NCI-H128 (cell line): ENCODE measurements around the gene NDUFA8.

Source experiments
- DNase-seq: peaks from one replicate; lab custom pipeline; 2025; ENCODE audit not compliant: unreplicated experiment; lab: John Stamatoyannopoulos, UW

NDUFA8 gene

DNA sequence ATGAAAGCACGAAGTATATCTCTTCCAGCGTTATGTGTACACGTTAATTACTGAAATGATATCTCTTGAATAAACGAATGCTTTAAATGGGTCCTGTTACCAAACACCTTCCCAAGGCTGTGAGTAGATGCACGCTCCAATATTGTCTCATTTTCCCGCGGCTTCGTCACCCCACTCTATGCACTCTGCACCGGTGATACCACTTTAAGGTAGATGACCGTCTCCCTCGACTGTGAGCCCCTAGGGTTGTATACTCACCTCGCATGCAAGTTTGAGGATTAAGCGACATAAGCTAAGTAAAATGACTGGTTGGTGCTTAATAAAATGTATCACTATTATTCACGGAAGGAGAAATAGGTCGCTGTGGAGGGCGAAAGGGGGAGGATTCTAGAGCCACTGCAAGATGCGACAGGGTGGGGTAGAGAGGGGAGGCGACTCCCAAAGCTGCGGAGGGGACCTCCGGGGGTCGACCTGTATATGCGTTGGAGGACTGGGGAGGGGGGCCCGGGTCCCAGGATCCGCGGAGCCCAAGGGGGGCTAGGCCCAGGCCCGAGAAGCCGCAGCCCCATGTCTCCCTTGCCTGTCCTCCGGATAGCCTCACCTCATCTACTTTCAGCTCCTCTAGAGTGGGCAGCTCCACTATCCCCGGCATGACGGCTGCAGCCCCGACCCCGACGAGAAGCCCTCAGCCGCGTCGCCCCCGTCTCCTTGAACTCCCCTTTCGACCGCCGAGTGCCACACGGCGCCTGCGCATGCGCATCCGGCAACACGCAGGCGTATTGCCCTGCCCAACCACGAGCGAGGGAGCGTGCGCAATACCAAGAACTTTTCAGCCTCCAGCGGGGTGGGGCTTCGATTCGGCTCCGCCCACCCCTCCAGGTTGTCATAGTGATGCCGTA is at the start of gene NDUFA8, which contains the start of gene MORN5:
Gene NDUFA8 (minus strand): TSS at position 754 of the 899 bp plus-strand sequence. CDS start 102 bp downstream, at position 652.
Gene MORN5 (plus strand): TSS at position 883 of the 899 bp plus-strand sequence. CDS start 65 bp downstream, outside the sequence.
- peak; percentile 96 for DNase-seq

DNA sequence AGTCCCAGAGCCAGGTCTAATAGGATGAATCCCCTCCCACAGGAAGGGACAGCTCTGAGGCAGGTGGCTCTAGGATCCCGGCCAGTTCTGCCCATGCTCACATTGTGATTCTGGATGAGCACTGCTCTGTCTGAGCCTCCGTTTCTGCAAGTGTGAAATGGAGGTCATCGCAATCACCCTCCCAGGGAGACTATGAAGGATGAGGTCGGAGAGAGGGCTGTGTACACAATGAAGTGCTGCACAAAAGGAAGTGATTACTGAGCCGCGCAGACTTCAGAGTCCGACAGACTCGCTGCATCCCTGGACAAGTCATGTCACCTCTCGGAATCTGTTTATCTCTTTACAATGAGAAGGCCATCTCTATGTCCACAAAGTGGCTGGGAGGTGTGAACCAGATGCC is 47.5 kb upstream of the NDUFA8 start:
- DNase-seq: no peak

- no peak for DNase-seq
Observed at GRCh38 chr9:122206118-122207046, 46.8 kb upstream of the NDUFA8 start.

GRCh38 chr9:122205176-122205575 is 45.6 kb upstream of the NDUFA8 start:
- DNase-seq: no peak

DNA sequence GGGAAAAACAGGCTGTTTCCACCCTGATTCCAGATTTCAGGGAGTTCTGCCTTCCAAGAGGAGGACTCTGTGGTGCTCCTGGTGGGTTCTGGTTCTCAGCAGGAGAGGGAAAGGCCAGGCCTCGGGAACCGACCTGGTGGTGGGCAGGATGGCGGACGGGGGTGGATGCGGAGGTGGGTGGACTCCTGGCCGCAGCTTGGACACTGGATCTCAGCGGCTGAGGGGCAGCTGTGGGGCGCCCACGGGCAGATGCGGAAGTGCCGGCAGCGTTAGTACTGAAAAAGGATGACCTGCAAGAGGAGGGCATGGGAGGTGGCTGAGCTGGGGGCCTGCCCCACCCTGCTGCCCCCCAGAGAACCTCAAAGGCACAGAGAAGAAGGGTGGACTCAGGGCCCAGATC is 44.9 kb upstream of the NDUFA8 start:
- DNase-seq: no peak

GRCh38 chr9:122204055-122204454 is 44.5 kb upstream of the NDUFA8 start:
- no peak for DNase-seq

GRCh38 chr9:122202111-122202510 is 42.5 kb upstream of the NDUFA8 start:
- no peak for DNase-seq

GRCh38 chr9:122201641-122202040 is 42.1 kb upstream of the NDUFA8 start:
- no peak for DNase-seq

- DNase-seq: no peak
Observed at GRCh38 chr9:122200960-122201595, 41.5 kb upstream of the NDUFA8 start.

- DNase-seq: no peak
Observed at GRCh38 chr9:122197882-122198281, 38.3 kb upstream of the NDUFA8 start.

DNA sequence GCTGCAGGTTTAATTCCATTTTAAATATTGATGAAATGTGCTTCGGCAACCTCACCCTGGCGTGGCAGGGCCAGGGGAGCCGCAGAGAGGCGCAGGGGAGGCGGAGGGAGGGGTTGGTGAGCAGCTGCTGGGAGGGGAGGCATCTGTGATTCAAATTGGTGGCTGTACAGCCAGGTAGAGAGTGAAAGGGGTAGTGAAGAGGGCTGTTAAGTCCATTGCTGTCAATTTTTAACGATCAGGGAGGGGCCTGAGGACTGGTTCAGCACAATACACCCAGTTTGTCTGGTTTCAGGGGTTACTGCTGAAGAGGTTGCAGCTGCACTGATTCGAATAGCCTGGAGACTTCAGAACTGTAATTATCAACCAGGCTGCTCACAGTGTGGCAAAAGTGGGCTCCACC is 37.8 kb upstream of the NDUFA8 start:
- DNase-seq: peak; percentile 64

DNA sequence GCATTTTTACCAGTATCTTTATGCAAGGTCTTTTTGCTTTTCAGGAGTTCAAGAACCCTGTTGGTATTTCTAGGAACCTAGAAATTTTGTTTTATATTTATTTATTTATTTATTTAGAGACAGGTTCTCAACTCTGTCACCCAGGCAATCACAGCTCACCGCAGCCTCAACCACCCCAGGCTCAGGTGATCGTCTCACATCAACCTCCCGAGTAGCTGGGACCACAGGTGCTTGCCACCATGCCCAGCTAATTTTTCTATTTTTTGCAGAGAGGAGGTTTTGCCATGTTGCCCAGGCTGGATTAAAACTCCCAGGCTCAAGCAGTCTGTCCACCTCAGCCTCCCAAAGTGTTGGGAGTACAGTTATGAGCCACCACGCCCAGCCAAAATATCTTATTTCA is 36.3 kb upstream of the NDUFA8 start:
- no peak for DNase-seq

GRCh38 chr9:122193651-122194050 is 34.1 kb upstream of the NDUFA8 start:
- no peak for DNase-seq

- DNase-seq: no peak
Observed at GRCh38 chr9:122192914-122193525, 33.4 kb upstream of the NDUFA8 start.

DNA sequence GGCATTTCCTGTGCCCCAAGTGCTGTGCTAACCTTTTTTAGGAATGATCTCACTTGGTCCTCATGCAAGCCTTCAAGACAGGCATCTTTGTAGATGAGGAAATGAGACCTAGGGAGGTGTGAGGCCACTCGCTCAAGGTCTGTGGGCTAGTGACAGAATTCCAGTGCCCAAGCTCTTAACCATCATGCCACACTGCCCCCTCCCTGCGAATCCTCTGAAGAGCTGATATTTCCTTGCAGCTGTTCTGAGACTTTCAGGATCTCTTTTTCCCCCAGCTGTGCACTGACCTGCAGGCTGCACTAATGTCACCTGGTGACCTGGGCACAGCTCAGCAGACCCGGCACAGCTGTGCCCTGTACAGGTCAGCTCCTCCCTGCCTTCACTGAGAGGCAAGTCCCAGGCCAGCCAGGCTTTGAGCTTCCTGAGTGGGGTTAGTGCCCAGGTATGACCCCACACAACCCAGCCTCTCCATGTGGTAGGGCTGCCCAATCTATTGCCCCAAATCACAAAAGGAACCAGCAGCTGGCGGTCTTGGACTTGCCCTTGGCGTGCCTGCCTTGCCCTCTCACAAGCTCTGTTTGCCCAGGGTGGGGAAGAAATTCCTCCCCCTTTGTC is 32.8 kb upstream of the NDUFA8 start:
- DNase-seq: no peak

DNA sequence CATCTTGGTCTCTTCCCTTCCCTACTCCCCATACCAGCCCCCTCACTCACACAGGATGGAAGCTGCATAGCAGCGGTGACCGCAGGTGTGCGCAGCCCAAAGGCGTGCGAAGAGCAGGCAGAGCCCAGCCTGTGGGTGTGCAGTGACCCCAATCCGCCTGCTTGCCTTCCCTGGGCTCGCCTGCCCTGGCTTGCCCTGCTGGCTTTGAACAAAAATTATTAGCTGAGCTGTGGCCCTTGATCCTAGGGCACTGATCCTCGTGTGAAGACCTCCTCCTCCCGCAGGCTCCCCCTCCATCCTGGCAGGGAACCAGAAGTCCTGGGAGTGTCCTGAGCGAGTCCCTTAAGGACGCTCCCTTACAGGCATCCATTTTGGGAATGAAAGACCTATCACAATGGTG is 32.0 kb upstream of the NDUFA8 start:
- no peak for DNase-seq

- no peak for DNase-seq
Observed at GRCh38 chr9:122190597-122191381, 31.2 kb upstream of the NDUFA8 start.

- DNase-seq: no peak
Observed at GRCh38 chr9:122188369-122188768, 28.8 kb upstream of the NDUFA8 start.

DNA sequence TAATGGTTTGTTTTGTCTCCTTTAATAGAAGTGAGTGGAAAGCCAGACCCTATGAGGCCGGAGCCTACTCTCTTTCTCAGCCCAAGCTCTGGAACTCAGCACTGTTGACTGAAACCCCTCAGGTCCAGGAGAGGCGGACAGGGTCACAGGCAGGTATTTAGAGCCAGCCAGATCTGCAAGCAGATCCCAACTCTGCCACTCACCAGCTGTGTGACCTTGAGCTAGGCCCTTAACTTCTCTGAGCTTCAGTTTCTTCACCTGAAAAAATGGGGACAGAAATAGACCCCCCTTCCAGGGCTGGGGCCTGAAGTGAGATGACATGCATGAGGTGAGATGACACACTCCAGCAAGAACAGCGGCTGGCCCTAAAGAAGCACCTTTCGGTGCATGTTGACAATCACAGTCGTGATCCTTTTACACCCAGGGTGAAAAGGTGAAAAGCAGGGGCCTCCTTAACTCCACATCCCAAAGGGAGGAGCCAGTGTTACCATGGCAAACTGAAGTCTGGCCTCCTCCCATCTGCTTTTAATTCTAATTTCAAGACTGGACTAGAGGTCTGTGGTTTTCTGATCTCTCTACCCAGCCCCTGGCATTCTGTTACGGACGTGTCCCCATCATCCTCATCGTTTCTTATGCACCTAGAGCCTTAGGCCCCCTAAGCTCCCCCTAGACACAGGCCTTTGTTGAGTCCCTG is 27.3 kb upstream of the NDUFA8 start:
- DNase-seq: no peak
